ENCODE results near the gene MYRIP.

MYRIP gene

DNA sequence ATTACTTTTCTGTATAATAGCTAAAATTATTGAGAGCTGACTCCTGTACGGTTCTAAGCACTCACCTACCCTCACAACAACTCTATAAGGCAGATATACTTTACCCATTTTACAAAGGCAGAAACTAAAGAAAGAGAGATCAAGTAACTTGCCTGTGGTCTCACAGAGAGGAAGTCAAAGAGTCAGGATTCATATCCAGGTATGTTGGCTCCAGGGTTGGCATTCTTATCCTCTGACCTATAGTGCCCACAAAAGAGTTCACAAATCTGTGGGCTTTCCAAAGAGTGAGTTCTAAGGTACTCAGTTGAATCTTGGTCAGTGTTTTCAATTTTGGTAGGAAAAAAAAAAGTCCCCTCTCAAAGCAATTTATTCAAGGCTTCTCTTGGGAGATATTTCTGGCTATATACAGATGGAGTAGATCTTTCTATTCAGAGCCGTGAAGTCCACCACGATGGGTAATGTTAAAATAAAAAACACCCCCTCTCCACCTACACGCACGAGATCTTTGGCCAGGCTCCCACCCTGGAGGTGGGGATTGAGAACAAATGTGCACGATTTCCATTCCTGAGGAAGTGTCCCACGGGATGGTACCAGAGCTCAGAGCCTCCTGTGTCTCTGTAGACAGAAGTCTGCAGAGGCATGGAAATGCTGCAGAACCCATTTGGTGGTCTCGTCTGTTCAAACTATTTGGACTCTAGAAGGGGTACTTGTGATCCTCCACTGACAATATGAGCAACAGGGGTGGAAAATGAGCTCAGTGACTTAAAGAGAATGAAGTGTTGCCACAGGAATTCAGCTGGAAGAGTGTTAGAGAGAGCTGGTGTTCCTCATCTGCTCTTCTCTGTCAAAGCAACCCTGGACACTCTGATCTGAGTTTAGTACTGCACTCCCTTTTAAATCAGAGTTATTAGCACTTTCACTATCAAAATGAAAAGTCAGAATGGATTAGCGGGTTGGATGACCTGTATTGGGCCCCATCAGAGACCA, 288.0 kb downstream of the MYRIP start:
- TF ChIP-seq FOXP2 (optimal IDR thresholded peaks at IDR 0.05; ENCODE audit: borderline replicate concordance, extremely low read depth, extremely low read length, insufficient read depth) (no peak), TAF1 (IDR thresholded peaks at IDR 0.05; ENCODE audit: borderline replicate concordance, insufficient read depth, low read length) (no peak), POLR2AphosphoS5 (IDR thresholded peaks at IDR 0.05; ENCODE audit: low read depth, low read length) (no peak)

DNA sequence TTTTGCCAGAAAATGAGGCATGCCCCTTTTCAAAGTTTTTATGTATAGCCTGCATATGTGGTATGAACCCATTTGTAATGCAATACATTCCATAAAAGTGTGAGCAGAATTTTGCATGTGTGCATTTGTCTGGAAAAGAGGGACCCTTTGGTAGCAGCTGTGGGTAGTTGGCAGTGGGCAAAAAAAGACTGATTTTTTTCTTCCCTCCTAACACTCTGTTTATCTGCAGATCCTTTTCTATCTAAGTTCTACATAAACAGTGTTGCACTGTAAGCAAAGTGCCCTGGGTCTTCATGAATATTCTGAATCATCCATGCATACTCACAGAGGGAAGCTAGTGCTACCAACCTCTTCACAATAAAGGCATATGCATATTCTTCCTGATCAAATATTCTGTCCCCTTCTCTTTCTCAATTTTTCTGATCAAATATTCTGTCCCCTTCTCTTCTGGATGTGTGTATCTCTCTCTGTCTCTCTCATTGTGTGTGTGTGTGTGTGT, 288.9 kb downstream of the MYRIP start:
- TF ChIP-seq SIN3A (IDR thresholded peaks at IDR 0.05; ENCODE audit: borderline replicate concordance, insufficient read depth, low read length) (no peak), TAF1 (IDR thresholded peaks at IDR 0.05; ENCODE audit: borderline replicate concordance, insufficient read depth, low read length) (no peak), FOXP2 (optimal IDR thresholded peaks at IDR 0.05; ENCODE audit: borderline replicate concordance, extremely low read depth, extremely low read length, insufficient read depth) (no peak), POLR2AphosphoS5 (IDR thresholded peaks at IDR 0.05; ENCODE audit: low read depth, low read length) (no peak)
- TF ChIP-seq, protein P1, sequence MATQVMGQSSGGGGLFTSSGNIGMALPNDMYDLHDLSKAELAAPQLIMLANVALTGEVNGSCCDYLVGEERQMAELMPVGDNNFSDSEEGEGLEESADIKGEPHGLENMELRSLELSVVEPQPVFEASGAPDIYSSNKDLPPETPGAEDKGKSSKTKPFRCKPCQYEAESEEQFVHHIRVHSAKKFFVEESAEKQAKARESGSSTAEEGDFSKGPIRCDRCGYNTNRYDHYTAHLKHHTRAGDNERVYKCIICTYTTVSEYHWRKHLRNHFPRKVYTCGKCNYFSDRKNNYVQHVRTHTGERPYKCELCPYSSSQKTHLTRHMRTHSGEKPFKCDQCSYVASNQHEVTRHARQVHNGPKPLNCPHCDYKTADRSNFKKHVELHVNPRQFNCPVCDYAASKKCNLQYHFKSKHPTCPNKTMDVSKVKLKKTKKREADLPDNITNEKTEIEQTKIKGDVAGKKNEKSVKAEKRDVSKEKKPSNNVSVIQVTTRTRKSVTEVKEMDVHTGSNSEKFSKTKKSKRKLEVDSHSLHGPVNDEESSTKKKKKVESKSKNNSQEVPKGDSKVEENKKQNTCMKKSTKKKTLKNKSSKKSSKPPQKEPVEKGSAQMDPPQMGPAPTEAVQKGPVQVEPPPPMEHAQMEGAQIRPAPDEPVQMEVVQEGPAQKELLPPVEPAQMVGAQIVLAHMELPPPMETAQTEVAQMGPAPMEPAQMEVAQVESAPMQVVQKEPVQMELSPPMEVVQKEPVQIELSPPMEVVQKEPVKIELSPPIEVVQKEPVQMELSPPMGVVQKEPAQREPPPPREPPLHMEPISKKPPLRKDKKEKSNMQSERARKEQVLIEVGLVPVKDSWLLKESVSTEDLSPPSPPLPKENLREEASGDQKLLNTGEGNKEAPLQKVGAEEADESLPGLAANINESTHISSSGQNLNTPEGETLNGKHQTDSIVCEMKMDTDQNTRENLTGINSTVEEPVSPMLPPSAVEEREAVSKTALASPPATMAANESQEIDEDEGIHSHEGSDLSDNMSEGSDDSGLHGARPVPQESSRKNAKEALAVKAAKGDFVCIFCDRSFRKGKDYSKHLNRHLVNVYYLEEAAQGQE (IDR thresholded peaks at IDR 0.05; ENCODE audit: insufficient read depth in 1 of 2, low read depth in 2 of 2, low read length in 2 of 2), result no peak

DNA sequence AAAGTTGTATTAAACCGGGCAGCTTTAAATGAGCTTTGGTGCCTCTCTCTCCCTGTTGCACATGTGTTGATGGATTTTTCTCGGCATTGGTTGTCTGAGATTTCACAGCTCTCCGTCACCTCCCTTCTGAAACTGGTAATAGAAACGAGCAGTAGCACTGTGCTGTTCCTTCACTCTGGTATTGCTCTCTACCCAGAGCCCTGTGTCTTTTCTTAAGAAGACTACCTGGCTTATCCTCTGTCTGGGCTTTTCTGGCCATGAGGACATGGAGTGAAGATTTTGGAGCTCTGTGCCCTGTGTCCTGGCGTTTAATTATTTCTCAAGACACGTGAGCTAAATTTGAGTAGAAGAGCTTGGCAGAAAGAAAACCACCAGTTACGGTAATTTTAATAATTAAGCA, 290.5 kb downstream of the MYRIP start:
- TF ChIP-seq SIN3A (IDR thresholded peaks at IDR 0.05; ENCODE audit: borderline replicate concordance, insufficient read depth, low read length) (no peak), POLR2AphosphoS5 (IDR thresholded peaks at IDR 0.05; ENCODE audit: low read depth, low read length) (no peak), TAF1 (IDR thresholded peaks at IDR 0.05; ENCODE audit: borderline replicate concordance, insufficient read depth, low read length) (no peak)
- TF ChIP-seq, protein P1 (IDR thresholded peaks at IDR 0.05; ENCODE audit: insufficient read depth in 1 of 2, low read depth in 2 of 2, low read length in 2 of 2), result no peak

DNA sequence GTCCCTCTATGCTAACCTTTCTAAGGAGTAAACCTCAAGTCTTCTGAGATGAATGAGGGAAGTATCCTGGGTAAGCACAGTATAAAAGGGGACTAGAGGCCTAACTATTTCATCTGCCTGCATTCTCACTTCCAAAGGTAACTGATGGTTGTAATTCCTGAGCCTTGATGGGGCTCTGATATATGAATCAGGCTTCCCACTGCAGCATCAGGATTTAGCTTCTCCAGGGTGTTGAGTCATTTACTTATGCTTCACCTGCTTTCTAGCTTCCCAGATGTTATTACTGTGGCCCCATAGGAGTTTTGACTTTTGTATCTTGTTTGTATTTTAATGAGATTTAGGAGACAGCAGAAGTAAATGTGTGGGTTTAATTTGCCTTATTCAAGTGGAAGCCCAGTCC, 292.8 kb downstream of the MYRIP start:
- TF ChIP-seq POLR2AphosphoS5 (IDR thresholded peaks at IDR 0.05; ENCODE audit: low read depth, low read length), result no peak
- TF ChIP-seq, protein P1 (IDR thresholded peaks at IDR 0.05; ENCODE audit: insufficient read depth in 1 of 2, low read depth in 2 of 2, low read length in 2 of 2), result no peak

DNA sequence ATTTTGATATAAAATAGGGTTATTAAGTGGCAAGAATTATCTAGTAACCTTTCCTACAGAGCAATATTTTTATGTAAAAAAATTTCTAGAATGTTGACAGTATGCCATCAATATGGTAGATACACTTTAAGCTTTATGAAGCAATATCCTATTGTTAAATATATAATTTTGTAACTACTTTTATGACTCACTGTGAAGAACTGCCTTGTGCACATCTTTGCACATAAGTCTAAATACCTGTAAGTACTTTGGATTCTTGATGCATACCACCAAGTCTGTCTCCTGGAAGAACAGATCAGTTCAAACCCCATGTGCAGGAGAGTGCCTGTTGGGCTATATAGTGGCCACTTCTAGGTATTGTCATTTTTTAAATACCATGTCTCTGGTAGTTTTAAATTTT, 294.4 kb downstream of the MYRIP start:
- TF ChIP-seq FOXP2 (optimal IDR thresholded peaks at IDR 0.05; ENCODE audit: borderline replicate concordance, extremely low read depth, extremely low read length, insufficient read depth) (no peak), SIN3A (IDR thresholded peaks at IDR 0.05; ENCODE audit: borderline replicate concordance, insufficient read depth, low read length) (no peak), POLR2AphosphoS5 (IDR thresholded peaks at IDR 0.05; ENCODE audit: low read depth, low read length) (no peak), TAF1 (IDR thresholded peaks at IDR 0.05; ENCODE audit: borderline replicate concordance, insufficient read depth, low read length) (no peak)
- TF ChIP-seq, protein P1 (IDR thresholded peaks at IDR 0.05; ENCODE audit: insufficient read depth in 1 of 2, low read depth in 2 of 2, low read length in 2 of 2), result no peak

All from PFSK-1 (cell line).